Transverse colon (tissue), 3 donors: ENCODE results near the gene MYCBP2.

Experiments used
- CTCF ChIP-seq, 5 experiments: fragments of 200-600 bp in 3 of 5; fragments of 450-650 bp in 2 of 5; sonication (generic) in 3 of 5; IDR thresholded peaks; 1 replicate in 2 of 5; 2 replicates in 3 of 5; pipeline ENCODE4 v1.5.1; 2016 to 2017; ENCODE audit warnings: antibody characterized with exemption in 5 of 5, inconsistent platforms in 3 of 5, mild to moderate bottlenecking in 2 of 5, moderate library complexity in 1 of 5
- POLR2A ChIP-seq: fragments of 450-650 bp; IDR thresholded peaks from one replicate; pipeline ENCODE4 v1.6.1; 2016; ENCODE audit warnings: antibody characterized with exemption, mild to moderate bottlenecking, moderate library complexity

GRCh38 chr13:77291774-77292173 is 35.1 kb downstream of the MYCBP2 start:
- TF ChIP-seq CTCF (IDR thresholded peaks at IDR 0.05): no peak
- TF ChIP-seq POLR2A: no peak
